GM12873 (cell line): ENCODE results near the gene C9orf78.

ENCODE experiments used
- CTCF ChIP-seq: IDR thresholded peaks from 2 replicates; pipeline ENCODE4 v1.5.1; 2012; ENCODE audit warnings: low read depth, mild to moderate bottlenecking, moderate library complexity, low read length, control low read depth; ENCODE audit not compliant: insufficient read depth; ENCODE audit errors: missing control alignments

C9orf78 gene

GRCh38 chr9:129854588-129855110, 19.6 kb upstream of the C9orf78 start:
- TF ChIP-seq CTCF, result no peak

GRCh38 chr9:129853614-129854013, 18.5 kb upstream of the C9orf78 start:
- no peak for TF ChIP-seq CTCF

GRCh38 chr9:129852579-129852978, 17.5 kb upstream of the C9orf78 start:
- no peak for TF ChIP-seq CTCF

- no peak for TF ChIP-seq CTCF
Observed at GRCh38 chr9:129851821-129852220, 16.7 kb upstream of the C9orf78 start.

GRCh38 chr9:129850821-129851550, 15.9 kb upstream of the C9orf78 start:
- no peak for TF ChIP-seq CTCF

- TF ChIP-seq CTCF, result no peak
Observed at GRCh38 chr9:129849901-129850300, 14.8 kb upstream of the C9orf78 start.

GRCh38 chr9:129848712-129849441, 13.8 kb upstream of the C9orf78 start:
- TF ChIP-seq CTCF, result no peak
